Measurements from ENCODE around the gene EIF4G1. TPM values are rescaled to one million over a fixed set of nuclear protein-coding genes. Genes with fewer than 3 reads are reported as not detected.

Gene EIF4G1
- total and polyA plus RNA-seq, 2 experiments from 2014 or later = 204 to 254 TPM

- Histone ChIP-seq H4K20me1 (ENCODE audit: insufficient read depth, poor library complexity, severe bottlenecking) (no peaks in the 10 kb centered on the region), H3K4me3 (no peak overlapping the region), H3K4me1 (ENCODE audit: insufficient read depth) (no peaks in the 10 kb centered on the region), H3K9me2 (replicated peaks; ENCODE audit: insufficient read depth) (no peaks in the 10 kb centered on the region), H3K36me3 (replicated peaks; ENCODE audit: insufficient read depth, low read depth) (no peaks in the 10 kb centered on the region), H3K27me3 (no peaks in the 10 kb centered on the region), H3K9me3 (ENCODE audit: low read depth) (no peaks in the 10 kb centered on the region), H3K79me2 (no peaks in the 10 kb centered on the region), H3K27ac (no peak overlapping the region), H2AFZ (no peak overlapping the region), H3K4me2 (no peak overlapping the region)
- DNase-seq (ENCODE audit: low spot score) = no peak
- TF ChIP-seq EZH2 (IDR thresholded peaks at IDR 0.05; ENCODE audit: borderline replicate concordance) (no peak), CTCF (IDR thresholded peaks at IDR 0.05; ENCODE audit: poor library complexity) (no peak), EZH2phosphoT487 (IDR thresholded peaks at IDR 0.05; ENCODE audit: low read depth, severe bottlenecking, unreplicated experiment) (no peak)
- WGBS (ENCODE audit: low lambda C conversion rate, missing lambda C conversion rate) = 94% methylated on average over 22 of the region's 22 CpGs
Observed at GRCh38 chr3:184291044-184291737, 23.2 kb upstream of the EIF4G1 start.

DNA sequence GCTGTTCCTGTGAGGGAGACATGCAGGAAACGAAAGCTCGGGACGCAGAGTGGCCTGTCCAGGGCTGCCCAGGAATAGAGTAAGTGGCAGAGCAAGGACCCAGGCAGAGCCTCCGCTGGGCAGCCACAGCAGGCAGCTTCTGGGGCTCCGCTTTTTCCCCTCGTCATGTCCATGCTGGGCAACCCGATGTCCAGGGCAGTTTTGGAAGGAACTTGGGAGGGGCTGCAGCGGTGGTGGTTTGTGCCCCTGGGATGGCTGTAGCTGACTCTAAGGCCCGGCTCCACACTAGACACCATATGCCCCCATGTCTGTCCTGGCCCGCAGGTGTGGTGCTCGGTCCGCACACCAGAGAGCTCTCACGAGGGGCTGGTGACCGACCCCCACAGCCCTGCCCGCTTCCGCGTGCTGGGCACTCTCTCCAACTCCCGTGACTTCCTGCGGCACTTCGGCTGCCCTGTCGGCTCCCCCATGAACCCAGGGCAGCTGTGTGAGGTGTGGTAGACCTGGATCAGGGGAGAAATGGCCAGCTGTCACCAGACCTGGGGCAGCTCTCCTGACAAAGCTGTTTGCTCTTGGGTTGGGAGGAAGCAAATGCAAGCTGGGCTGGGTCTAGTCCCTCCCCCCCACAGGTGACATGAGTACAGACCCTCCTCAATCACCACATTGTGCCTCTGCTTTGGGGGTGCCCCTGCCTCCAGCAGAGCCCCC, 22.5 kb upstream of the EIF4G1 start:
- WGBS (ENCODE audit: low lambda C conversion rate, missing lambda C conversion rate) = 94% methylated on average over 21 of the region's 21 CpGs
- Histone ChIP-seq H3K4me1 (ENCODE audit: insufficient read depth) (no peaks in the 10 kb centered on the region), H3K27me3 (no peaks in the 10 kb centered on the region), H2AFZ (no peak overlapping the region), H3K36me3 (replicated peaks; ENCODE audit: insufficient read depth, low read depth) (no peaks in the 10 kb centered on the region), H3K4me3 (no peak overlapping the region), H3K9me2 (replicated peaks; ENCODE audit: insufficient read depth) (no peaks in the 10 kb centered on the region), H3K79me2 (no peaks in the 10 kb centered on the region), H3K9me3 (ENCODE audit: low read depth) (no peaks in the 10 kb centered on the region), H3K4me2 (no peak overlapping the region), H4K20me1 (ENCODE audit: insufficient read depth, poor library complexity, severe bottlenecking) (no peaks in the 10 kb centered on the region), H3K27ac (no peak overlapping the region)
- DNase-seq (ENCODE audit: low spot score) = no peak
- TF ChIP-seq CTCF (IDR thresholded peaks at IDR 0.05; ENCODE audit: poor library complexity) = no peak
- TF ChIP-seq EZH2phosphoT487 (IDR thresholded peaks at IDR 0.05; ENCODE audit: low read depth, severe bottlenecking, unreplicated experiment) = no peak
- no peak for TF ChIP-seq EZH2 (IDR thresholded peaks at IDR 0.05; ENCODE audit: borderline replicate concordance)

DNA sequence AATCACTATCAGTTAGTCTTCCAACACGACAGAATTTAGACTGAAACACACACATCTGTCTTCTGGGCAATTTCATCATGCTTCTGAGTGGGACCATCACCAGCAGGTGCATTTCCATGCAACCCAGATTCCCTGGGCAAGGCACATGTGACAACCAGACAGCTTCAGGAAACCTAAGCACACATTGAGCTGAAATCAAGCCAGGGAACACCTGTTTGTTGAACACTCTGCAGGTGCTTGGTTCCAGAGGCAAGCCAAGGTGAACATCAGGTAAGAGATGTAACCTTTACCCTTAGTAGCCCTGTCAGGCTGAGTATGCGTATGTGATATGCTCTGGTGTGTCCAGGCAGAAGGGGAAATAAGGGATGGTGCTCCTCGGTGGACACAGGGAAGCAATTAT, 18.6 kb upstream of the EIF4G1 start:
- WGBS (ENCODE audit: low lambda C conversion rate, missing lambda C conversion rate) = 64% methylated on average over 3 of the region's 3 CpGs

DNA sequence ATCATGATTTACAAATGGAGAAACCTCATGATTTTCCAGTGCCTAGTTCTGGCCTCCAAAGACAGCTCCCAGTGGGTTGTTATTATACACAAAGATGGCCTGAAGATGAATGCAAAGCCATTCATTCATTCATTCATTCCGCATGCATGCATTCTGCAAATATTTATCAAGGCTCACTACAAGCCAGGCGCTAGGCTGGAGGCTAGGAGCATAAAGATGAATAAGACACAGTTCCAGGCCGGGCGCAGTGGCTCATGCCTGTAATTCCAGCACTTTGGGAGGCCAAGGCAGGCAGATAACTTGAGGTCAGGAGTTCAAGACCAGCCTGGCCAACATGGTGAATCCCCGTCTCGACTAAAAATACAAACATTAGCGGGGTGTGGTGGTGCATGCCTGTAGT, 17.8 kb upstream of the EIF4G1 start:
- Histone ChIP-seq H3K9me2 (replicated peaks; ENCODE audit: insufficient read depth) (no peaks in the 10 kb centered on the region), H2AFZ (no peak overlapping the region), H3K27me3 (no peaks in the 10 kb centered on the region), H3K4me3 (no peak overlapping the region), H3K36me3 (replicated peaks; ENCODE audit: insufficient read depth, low read depth) (no peaks in the 10 kb centered on the region), H3K4me2 (no peak overlapping the region), H3K4me1 (ENCODE audit: insufficient read depth) (peaks cover 8% of the 10 kb centered on the region), H4K20me1 (ENCODE audit: insufficient read depth, poor library complexity, severe bottlenecking) (no peaks in the 10 kb centered on the region), H3K79me2 (peaks cover 24% of the 10 kb centered on the region), H3K27ac (no peak overlapping the region), H3K9me3 (ENCODE audit: low read depth) (no peaks in the 10 kb centered on the region)
- no peak for TF ChIP-seq CTCF (IDR thresholded peaks at IDR 0.05; ENCODE audit: poor library complexity)
- TF ChIP-seq EZH2 (IDR thresholded peaks at IDR 0.05; ENCODE audit: borderline replicate concordance) = no peak
- no peak for TF ChIP-seq EZH2phosphoT487 (IDR thresholded peaks at IDR 0.05; ENCODE audit: low read depth, severe bottlenecking, unreplicated experiment)
- WGBS (ENCODE audit: low lambda C conversion rate, missing lambda C conversion rate) = 77% methylated on average over 7 of the region's 7 CpGs
- no peak for DNase-seq (ENCODE audit: low spot score)

More for the DNA sequence above, 18.6 kb upstream of the EIF4G1 start:
- Histone ChIP-seq H3K27ac (no peak overlapping the region), H3K27me3 (no peaks in the 10 kb centered on the region), H3K36me3 (replicated peaks; ENCODE audit: insufficient read depth, low read depth) (no peaks in the 10 kb centered on the region), H3K4me2 (no peak overlapping the region), H2AFZ (no peak overlapping the region), H3K4me3 (no peak overlapping the region), H3K9me2 (replicated peaks; ENCODE audit: insufficient read depth) (no peaks in the 10 kb centered on the region), H4K20me1 (ENCODE audit: insufficient read depth, poor library complexity, severe bottlenecking) (no peaks in the 10 kb centered on the region), H3K9me3 (ENCODE audit: low read depth) (no peaks in the 10 kb centered on the region), H3K79me2 (peaks cover 15% of the 10 kb centered on the region), H3K4me1 (ENCODE audit: insufficient read depth) (peaks cover 6% of the 10 kb centered on the region)
- no peak for TF ChIP-seq EZH2phosphoT487 (IDR thresholded peaks at IDR 0.05; ENCODE audit: low read depth, severe bottlenecking, unreplicated experiment)
- no peak for TF ChIP-seq EZH2 (IDR thresholded peaks at IDR 0.05; ENCODE audit: borderline replicate concordance)
- no peak for DNase-seq (ENCODE audit: low spot score)

Measured in hepatocyte (in vitro differentiated cells).